Measurements from ENCODE around the gene OPRL1.

DNA sequence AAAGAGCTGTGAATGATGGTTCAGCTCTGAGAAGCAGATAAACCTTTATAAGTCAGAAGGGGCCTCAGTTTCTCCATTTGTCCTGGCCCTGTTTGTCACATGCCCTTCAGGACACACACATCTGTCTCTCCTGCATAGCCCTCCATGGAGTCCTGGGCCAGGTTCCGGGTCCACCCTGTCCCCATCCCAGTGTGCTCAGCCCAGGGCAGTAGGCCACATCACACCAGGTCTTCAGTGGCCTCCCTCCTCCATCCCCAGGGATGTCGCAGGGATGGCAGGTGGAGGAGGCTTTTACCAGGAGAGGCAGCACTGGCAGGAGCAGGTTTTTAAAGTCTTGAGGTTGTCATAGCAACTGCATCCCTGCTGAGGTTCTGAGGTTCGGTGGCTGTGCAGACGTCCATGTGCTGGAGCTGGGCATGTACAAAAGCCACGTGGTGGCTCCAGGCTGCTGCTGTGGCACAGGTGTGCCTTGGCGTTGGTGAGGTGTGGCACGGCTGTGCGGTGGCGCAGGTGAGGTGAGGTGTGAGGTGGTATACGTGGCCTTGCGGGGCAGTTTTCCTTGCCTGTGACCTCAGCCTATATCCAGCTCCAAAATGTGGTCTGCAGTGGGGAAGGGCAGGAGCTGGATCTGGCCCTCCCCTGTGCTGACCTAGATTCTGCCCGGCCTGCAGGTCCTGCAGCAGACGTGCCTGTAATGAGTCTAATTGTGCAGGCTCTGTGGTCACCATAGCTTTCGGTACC lies 35.5 kb downstream of the OPRL1 start:
- TF ChIP-seq, protein P1, sequence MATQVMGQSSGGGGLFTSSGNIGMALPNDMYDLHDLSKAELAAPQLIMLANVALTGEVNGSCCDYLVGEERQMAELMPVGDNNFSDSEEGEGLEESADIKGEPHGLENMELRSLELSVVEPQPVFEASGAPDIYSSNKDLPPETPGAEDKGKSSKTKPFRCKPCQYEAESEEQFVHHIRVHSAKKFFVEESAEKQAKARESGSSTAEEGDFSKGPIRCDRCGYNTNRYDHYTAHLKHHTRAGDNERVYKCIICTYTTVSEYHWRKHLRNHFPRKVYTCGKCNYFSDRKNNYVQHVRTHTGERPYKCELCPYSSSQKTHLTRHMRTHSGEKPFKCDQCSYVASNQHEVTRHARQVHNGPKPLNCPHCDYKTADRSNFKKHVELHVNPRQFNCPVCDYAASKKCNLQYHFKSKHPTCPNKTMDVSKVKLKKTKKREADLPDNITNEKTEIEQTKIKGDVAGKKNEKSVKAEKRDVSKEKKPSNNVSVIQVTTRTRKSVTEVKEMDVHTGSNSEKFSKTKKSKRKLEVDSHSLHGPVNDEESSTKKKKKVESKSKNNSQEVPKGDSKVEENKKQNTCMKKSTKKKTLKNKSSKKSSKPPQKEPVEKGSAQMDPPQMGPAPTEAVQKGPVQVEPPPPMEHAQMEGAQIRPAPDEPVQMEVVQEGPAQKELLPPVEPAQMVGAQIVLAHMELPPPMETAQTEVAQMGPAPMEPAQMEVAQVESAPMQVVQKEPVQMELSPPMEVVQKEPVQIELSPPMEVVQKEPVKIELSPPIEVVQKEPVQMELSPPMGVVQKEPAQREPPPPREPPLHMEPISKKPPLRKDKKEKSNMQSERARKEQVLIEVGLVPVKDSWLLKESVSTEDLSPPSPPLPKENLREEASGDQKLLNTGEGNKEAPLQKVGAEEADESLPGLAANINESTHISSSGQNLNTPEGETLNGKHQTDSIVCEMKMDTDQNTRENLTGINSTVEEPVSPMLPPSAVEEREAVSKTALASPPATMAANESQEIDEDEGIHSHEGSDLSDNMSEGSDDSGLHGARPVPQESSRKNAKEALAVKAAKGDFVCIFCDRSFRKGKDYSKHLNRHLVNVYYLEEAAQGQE (IDR thresholded peaks at IDR 0.05; ENCODE audit: insufficient read depth in 1 of 2, low read depth in 2 of 2, low read length in 1 of 2), result no peak
- TF ChIP-seq, protein P2, sequence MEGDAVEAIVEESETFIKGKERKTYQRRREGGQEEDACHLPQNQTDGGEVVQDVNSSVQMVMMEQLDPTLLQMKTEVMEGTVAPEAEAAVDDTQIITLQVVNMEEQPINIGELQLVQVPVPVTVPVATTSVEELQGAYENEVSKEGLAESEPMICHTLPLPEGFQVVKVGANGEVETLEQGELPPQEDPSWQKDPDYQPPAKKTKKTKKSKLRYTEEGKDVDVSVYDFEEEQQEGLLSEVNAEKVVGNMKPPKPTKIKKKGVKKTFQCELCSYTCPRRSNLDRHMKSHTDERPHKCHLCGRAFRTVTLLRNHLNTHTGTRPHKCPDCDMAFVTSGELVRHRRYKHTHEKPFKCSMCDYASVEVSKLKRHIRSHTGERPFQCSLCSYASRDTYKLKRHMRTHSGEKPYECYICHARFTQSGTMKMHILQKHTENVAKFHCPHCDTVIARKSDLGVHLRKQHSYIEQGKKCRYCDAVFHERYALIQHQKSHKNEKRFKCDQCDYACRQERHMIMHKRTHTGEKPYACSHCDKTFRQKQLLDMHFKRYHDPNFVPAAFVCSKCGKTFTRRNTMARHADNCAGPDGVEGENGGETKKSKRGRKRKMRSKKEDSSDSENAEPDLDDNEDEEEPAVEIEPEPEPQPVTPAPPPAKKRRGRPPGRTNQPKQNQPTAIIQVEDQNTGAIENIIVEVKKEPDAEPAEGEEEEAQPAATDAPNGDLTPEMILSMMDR (IDR thresholded peaks at IDR 0.05), result no peak
- no peak for TF ChIP-seq POLR2AphosphoS5 (IDR thresholded peaks at IDR 0.05; ENCODE audit: low read depth, low read length)

Data from Panc1 (cell line).